K562 (cell line): ENCODE measurements around the gene HSPE1. TPM values are rescaled to one million over a fixed set of nuclear protein-coding genes. Genes with fewer than 3 reads are reported as not detected.
A peak's percentile ranks its signal among the peaks of the same experiment; 100 is the strongest.

Source experiments
- ATF2 ChIP-seq: sonication (generic); formaldehyde crosslinking; IDR thresholded peaks from 2 replicates; pipeline ENCODE4 v1.8.1; 2022; ENCODE audit warnings: missing genetic modification reagents
- CBFA2T3 ChIP-seq: fragments of 450-650 bp; IDR thresholded peaks from 2 replicates; pipeline ENCODE4 v1.6.1; 2017
- FUS ChIP-seq: fragments of 200-400 bp; formaldehyde crosslinking; optimal IDR thresholded peaks from 2 replicates; pipeline ENCODE3; 2017; ENCODE audit warnings: low read depth, low read length
- NR4A1 ChIP-seq, 2 experiments: fragments of 250-450 bp in 1 of 2; fragments of 450-650 bp in 1 of 2; sonication (Bioruptor Pico) in 1 of 2; IDR thresholded peaks; 2 replicates each; pipeline versions ENCODE4 v1.4.0 to v1.6.1; 2016 to 2020; ENCODE audit warnings: mild to moderate bottlenecking in 2 of 2, missing compliant biosample characterization in 1 of 2, missing genetic modification characterization in 1 of 2, moderate library complexity in 1 of 2
- RCOR1 ChIP-seq, 2 experiments: IDR thresholded peaks; 2 replicates each; pipeline ENCODE4 v1.6.1; 2012; ENCODE audit warnings: low read depth in 2 of 2, low read length in 2 of 2, borderline replicate concordance in 1 of 2, improper control_type of control experiment in 1 of 2
- ZFPM2 ChIP-seq: fragments of 250-450 bp; sonication (Bioruptor Pico); IDR thresholded peaks from 2 replicates; pipeline ENCODE4 v1.5.1; 2022; ENCODE audit warnings: mild to moderate bottlenecking
- ZNF583 ChIP-seq: fragments of 250-450 bp; sonication (Bioruptor Pico); IDR thresholded peaks from 2 replicates; pipeline ENCODE4 v1.4.0; 2020
- polyA plus RNA-seq, 8 experiments: library from polyadenylated mRNA; depleted of rRNA in 4 of 8; stranded (reverse) in 5 of 8; unstranded in 3 of 8; fragments of >200 nt; fragmentation: Nextera tagmentation in 2 of 8; fragmentation: Illumina TruSeq in 1 of 8; extraction: Ambion mirVana in 2 of 8; extraction: Trizol in 1 of 8; gene quantifications; 2 replicates each; pipeline versions ENCODE4 v1.2.1 to v1.2.3, GENCODE V29; 2011 to 2014; ENCODE audit warnings: inconsistent platforms in 1 of 8, missing spikeins in 1 of 8
- total RNA-seq, 7 experiments: library from RNA; depleted of rRNA in 6 of 7; stranded (reverse); fragments of >200 nt in 6 of 7; fragmentation: Illumina TruSeq in 2 of 7; extraction: Trizol in 2 of 7; gene quantifications; 2 replicates each; pipeline versions ENCODE4 v1.2.1 to v1.2.3, GENCODE V29; 2011 to 2021; ENCODE audit warnings: low replicate concordance in 1 of 7
- TF ChIP-seq, protein P1 (sequence below): fragments of 450-650 bp; IDR thresholded peaks from 2 replicates; pipeline ENCODE4 v1.6.1; 2016; ENCODE audit warnings: mild to moderate bottlenecking

HSPE1 gene
- total and polyA plus RNA-seq, 9 of the 15 experiments (the other 6 are each of a cell fraction or from before 2014, with no cell fraction given): 223 to 1,007 (median 612) TPM

- TF ChIP-seq ZNF583 (CRISPR knock-in tag): no peak
- TF ChIP-seq ZFPM2 (CRISPR knock-in tag): no peak
- TF ChIP-seq ATF2 (CRISPR knock-in tag): no peak
- no peak for TF ChIP-seq FUS
- TF ChIP-seq, protein P1, sequence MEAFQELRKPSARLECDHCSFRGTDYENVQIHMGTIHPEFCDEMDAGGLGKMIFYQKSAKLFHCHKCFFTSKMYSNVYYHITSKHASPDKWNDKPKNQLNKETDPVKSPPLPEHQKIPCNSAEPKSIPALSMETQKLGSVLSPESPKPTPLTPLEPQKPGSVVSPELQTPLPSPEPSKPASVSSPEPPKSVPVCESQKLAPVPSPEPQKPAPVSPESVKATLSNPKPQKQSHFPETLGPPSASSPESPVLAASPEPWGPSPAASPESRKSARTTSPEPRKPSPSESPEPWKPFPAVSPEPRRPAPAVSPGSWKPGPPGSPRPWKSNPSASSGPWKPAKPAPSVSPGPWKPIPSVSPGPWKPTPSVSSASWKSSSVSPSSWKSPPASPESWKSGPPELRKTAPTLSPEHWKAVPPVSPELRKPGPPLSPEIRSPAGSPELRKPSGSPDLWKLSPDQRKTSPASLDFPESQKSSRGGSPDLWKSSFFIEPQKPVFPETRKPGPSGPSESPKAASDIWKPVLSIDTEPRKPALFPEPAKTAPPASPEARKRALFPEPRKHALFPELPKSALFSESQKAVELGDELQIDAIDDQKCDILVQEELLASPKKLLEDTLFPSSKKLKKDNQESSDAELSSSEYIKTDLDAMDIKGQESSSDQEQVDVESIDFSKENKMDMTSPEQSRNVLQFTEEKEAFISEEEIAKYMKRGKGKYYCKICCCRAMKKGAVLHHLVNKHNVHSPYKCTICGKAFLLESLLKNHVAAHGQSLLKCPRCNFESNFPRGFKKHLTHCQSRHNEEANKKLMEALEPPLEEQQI: no peak
- TF ChIP-seq CBFA2T3: peak; percentile 42
- no peak for TF ChIP-seq NR4A1 (CRISPR knock-in tag; IDR thresholded peaks at IDR 0.05)
- no peak for TF ChIP-seq NR4A1 (tag; IDR thresholded peaks at IDR 0.05)
- peak in 1 of 2 experiments; percentile 89; a peak in 2 of 4 replicates for TF ChIP-seq RCOR1 (IDR thresholded peaks at IDR 0.05; ENCODE audit: borderline replicate concordance in 1 of 2, low read depth in 2 of 2, low read length in 2 of 2)
Observed at GRCh38 chr2:197513915-197514314, 13.7 kb downstream of the HSPE1 start (continued).
